HEK293 (cell line): Measurements from ENCODE around the gene LDB1.
A peak's percentile ranks its signal among the peaks of the same experiment; 100 is the strongest.

Experiments used
- CTCF ChIA-PET: fragments of 350-600 bp; formaldehyde crosslinking; extraction: SDS; loops from one replicate; lab custom pipeline; 2021; ENCODE audit warnings: antibody characterized with exemption; lab: Yijun Ruan, JAX
- POLR2A ChIA-PET: fragments of 300-600 bp; formaldehyde crosslinking; extraction: SDS; loops from one replicate; lab custom pipeline; 2020; ENCODE audit warnings: antibody characterized with exemption, inconsistent platforms; lab: Yijun Ruan, JAX
- H3K27ac ChIP-seq: fragments of 200-500 bp; sonication (Bioruptor generic); 2 replicates; pipeline ENCODE4 v1.5.1; 2014; ENCODE audit warnings: low read depth, low read length, control low read depth, inconsistent platforms; ENCODE audit errors: extremely low read depth
- H3K36me3 ChIP-seq, 2 experiments: fragments of 200-500 bp in 1 of 2; sonication (Bioruptor generic) in 1 of 2; 1 replicate in 1 of 2; 2 replicates in 1 of 2; pipeline ENCODE4 v1.5.1; 2014 to 2017; ENCODE audit warnings: inconsistent platforms in 2 of 2, low read length in 2 of 2; ENCODE audit not compliant: control insufficient read depth in 2 of 2, insufficient read depth in 1 of 2
- H3K4me1 ChIP-seq: fragments of 200-500 bp; sonication (Bioruptor generic); 2 replicates; pipeline ENCODE4 v1.5.1; 2014; ENCODE audit warnings: mild to moderate bottlenecking, low read length, inconsistent platforms; ENCODE audit not compliant: control insufficient read depth, insufficient read depth
- H3K4me3 ChIP-seq: 2 replicates; pipeline ENCODE4 v1.5.1; 2011; ENCODE audit warnings: low read depth, mild to moderate bottlenecking, control low read depth, low read length, moderate library complexity
- H3K9me3 ChIP-seq: fragments of 200-500 bp; sonication (Bioruptor generic); 2 replicates; pipeline ENCODE4 v1.5.1; 2014; ENCODE audit warnings: low read depth, low read length, inconsistent platforms; ENCODE audit not compliant: control insufficient read depth, insufficient read depth
- BCL11B ChIP-seq: fragments of 450-650 bp; formaldehyde crosslinking; IDR thresholded peaks from 2 replicates; pipeline ENCODE4 v1.5.1; 2016; ENCODE audit warnings: low read depth, missing biosample characterization, missing genetic modification characterization
- IKZF3 ChIP-seq: fragments of 450-650 bp; IDR thresholded peaks from 2 replicates; pipeline ENCODE4 v1.5.0; 2018; ENCODE audit warnings: missing biosample characterization, mild to moderate bottlenecking, missing genetic modification characterization, moderate library complexity
- KLF10 ChIP-seq: fragments of 450-650 bp; IDR thresholded peaks from 2 replicates; pipeline ENCODE4 v1.5.1; 2018; ENCODE audit warnings: missing biosample characterization, mild to moderate bottlenecking, missing genetic modification characterization
- MEIS1 ChIP-seq: sonication (generic); formaldehyde crosslinking; IDR thresholded peaks from 2 replicates; pipeline ENCODE4 v1.8.1; 2022; ENCODE audit warnings: missing genetic modification reagents, mild to moderate bottlenecking, borderline replicate concordance
- SALL2 ChIP-seq: fragments of 450-650 bp; formaldehyde crosslinking; IDR thresholded peaks from 2 replicates; pipeline ENCODE4 v1.5.0; 2017; ENCODE audit warnings: missing biosample characterization, mild to moderate bottlenecking, missing genetic modification characterization, borderline replicate concordance
- WT1 ChIP-seq: fragments of 450-650 bp; formaldehyde crosslinking; IDR thresholded peaks from 2 replicates; pipeline ENCODE4 v1.5.1; 2016; ENCODE audit warnings: missing biosample characterization, missing genetic modification characterization
- ZBTB11 ChIP-seq: fragments of 450-650 bp; formaldehyde crosslinking; conservative IDR thresholded peaks from 2 replicates; pipeline ENCODE4 v1.5.1; 2016; ENCODE audit warnings: low read depth, missing biosample characterization, missing genetic modification characterization
- ZBTB17 ChIP-seq: fragments of 450-650 bp; formaldehyde crosslinking; IDR thresholded peaks from 2 replicates; pipeline ENCODE4 v1.5.1; 2016; ENCODE audit warnings: missing biosample characterization, missing genetic modification characterization
- ZNF140 ChIP-seq: fragments of 450-650 bp; formaldehyde crosslinking; IDR thresholded peaks from 2 replicates; pipeline ENCODE4 v1.5.1; 2016; ENCODE audit warnings: missing biosample characterization, missing genetic modification characterization
- ZNF146 ChIP-seq: fragments of 450-650 bp; formaldehyde crosslinking; IDR thresholded peaks from 2 replicates; pipeline ENCODE4 v1.5.1; 2016; ENCODE audit warnings: missing biosample characterization, missing genetic modification characterization
- ZNF266 ChIP-seq: fragments of 450-650 bp; formaldehyde crosslinking; IDR thresholded peaks from 2 replicates; pipeline ENCODE4 v1.5.1; 2016; ENCODE audit warnings: missing biosample characterization, missing genetic modification characterization, low read depth
- ZNF311 ChIP-seq: fragments of 450-650 bp; formaldehyde crosslinking; IDR thresholded peaks from 2 replicates; pipeline ENCODE4 v1.5.1; 2017; ENCODE audit warnings: missing biosample characterization, missing genetic modification characterization, borderline replicate concordance
- ZNF423 ChIP-seq: fragments of 450-650 bp; formaldehyde crosslinking; IDR thresholded peaks from 2 replicates; pipeline ENCODE4 v1.5.1; 2016; ENCODE audit warnings: missing biosample characterization, missing genetic modification characterization
- ZNF426 ChIP-seq: fragments of 450-650 bp; formaldehyde crosslinking; IDR thresholded peaks from 2 replicates; pipeline ENCODE4 v1.5.1; 2017; ENCODE audit warnings: missing biosample characterization, missing genetic modification characterization, mild to moderate bottlenecking, inconsistent platforms, moderate library complexity
- ZNF544 ChIP-seq: fragments of 450-650 bp; formaldehyde crosslinking; IDR thresholded peaks from 2 replicates; pipeline ENCODE4 v1.5.0; 2017; ENCODE audit warnings: missing biosample characterization, missing genetic modification characterization
- ZNF555 ChIP-seq: fragments of 450-650 bp; formaldehyde crosslinking; conservative IDR thresholded peaks from 2 replicates; pipeline ENCODE4 v1.5.1; 2017; ENCODE audit warnings: missing biosample characterization, mild to moderate bottlenecking, missing genetic modification characterization, inconsistent platforms
- ZNF561 ChIP-seq: fragments of 450-650 bp; IDR thresholded peaks from 2 replicates; pipeline ENCODE4 v1.5.1; 2018; ENCODE audit warnings: missing biosample characterization, missing genetic modification characterization, borderline replicate concordance
- ZNF600 ChIP-seq: fragments of 450-650 bp; formaldehyde crosslinking; IDR thresholded peaks from 2 replicates; pipeline ENCODE4 v1.5.1; 2016; ENCODE audit warnings: missing biosample characterization, missing genetic modification characterization
- ZNF660 ChIP-seq: fragments of 450-650 bp; IDR thresholded peaks from 2 replicates; pipeline ENCODE4 v1.5.1; 2018; ENCODE audit warnings: missing biosample characterization, mild to moderate bottlenecking, missing genetic modification characterization
- ZNF677 ChIP-seq: fragments of 450-650 bp; IDR thresholded peaks from 2 replicates; pipeline ENCODE4 v1.5.0; 2018; ENCODE audit warnings: missing biosample characterization, mild to moderate bottlenecking, missing genetic modification characterization, moderate library complexity
- ZNF776 ChIP-seq: fragments of 450-650 bp; formaldehyde crosslinking; IDR thresholded peaks from 2 replicates; pipeline ENCODE4 v1.5.0; 2017; ENCODE audit warnings: missing biosample characterization, missing genetic modification characterization, borderline replicate concordance
- ZNF791 ChIP-seq: fragments of 450-650 bp; formaldehyde crosslinking; IDR thresholded peaks from 2 replicates; pipeline ENCODE4 v1.5.1; 2016; ENCODE audit warnings: missing biosample characterization, missing genetic modification characterization
- TF ChIP-seq, protein P1 (sequence below): fragments of 450-650 bp; IDR thresholded peaks from 2 replicates; pipeline ENCODE4 v1.5.1; 2018; ENCODE audit warnings: missing biosample characterization, mild to moderate bottlenecking, missing genetic modification characterization
- TF ChIP-seq, protein P2 (sequence below): fragments of 450-650 bp; formaldehyde crosslinking; IDR thresholded peaks from 2 replicates; pipeline ENCODE4 v1.5.1; 2017; ENCODE audit warnings: missing biosample characterization, mild to moderate bottlenecking, missing genetic modification characterization, moderate library complexity

The LDB1 gene

DNA sequence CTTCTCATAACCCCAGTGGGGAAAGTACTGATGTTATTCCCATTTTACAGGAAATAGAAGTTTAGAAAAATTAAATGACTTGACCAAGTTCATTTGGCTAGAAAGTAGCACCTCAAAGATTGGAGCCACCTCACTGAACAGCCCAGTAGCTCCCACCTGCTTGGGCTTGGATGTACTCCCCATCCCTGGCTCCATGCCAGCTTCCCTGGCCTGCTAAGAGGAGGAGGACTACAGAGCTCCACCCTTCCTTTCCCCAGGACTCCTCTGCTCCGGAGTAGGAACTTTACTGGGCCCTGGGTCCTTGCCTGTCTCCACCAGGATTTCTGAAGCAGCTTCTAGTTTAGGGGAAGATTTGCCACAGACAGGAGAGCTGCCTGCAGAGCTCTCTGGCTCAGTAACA lies 52.0 kb downstream of the LDB1 start:
- CTCF ChIA-PET, result interaction anchor here (0.8 to 3.6 kb wide), 7 partner anchors 12 to 287 kb away, joined by 3 to 16 read pairs (median 5); partner anchors contain the start of gene ARMH3
- Histone ChIP-seq H3K27ac (peak overlapping the region; percentile 22; the same call in 1 of the 2 replicates), H3K36me3 (peaks cover 0 to 21% of the 10 kb centered on the region in 2 experiments; a peak in 2 of 3 replicates), H3K4me3 (no peak overlapping the region), H3K4me1 (peaks cover 8% of the 10 kb centered on the region), H3K9me3 (no peaks in the 10 kb centered on the region)
- peak; percentile 33; the same call in 1 of the 2 replicates for TF ChIP-seq KLF10
- no peak for TF ChIP-seq ZNF423 (tag by site-specific recombination)
- TF ChIP-seq ZNF791 (tag by site-specific recombination), result no peak
- TF ChIP-seq ZNF140 (tag by site-specific recombination), result no peak
- TF ChIP-seq ZNF426 (tag by site-specific recombination), result no peak
- TF ChIP-seq, protein P1, sequence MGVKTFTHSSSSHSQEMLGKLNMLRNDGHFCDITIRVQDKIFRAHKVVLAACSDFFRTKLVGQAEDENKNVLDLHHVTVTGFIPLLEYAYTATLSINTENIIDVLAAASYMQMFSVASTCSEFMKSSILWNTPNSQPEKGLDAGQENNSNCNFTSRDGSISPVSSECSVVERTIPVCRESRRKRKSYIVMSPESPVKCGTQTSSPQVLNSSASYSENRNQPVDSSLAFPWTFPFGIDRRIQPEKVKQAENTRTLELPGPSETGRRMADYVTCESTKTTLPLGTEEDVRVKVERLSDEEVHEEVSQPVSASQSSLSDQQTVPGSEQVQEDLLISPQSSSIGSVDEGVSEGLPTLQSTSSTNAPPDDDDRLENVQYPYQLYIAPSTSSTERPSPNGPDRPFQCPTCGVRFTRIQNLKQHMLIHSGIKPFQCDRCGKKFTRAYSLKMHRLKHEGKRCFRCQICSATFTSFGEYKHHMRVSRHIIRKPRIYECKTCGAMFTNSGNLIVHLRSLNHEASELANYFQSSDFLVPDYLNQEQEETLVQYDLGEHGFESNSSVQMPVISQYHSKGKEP (tag by site-specific recombination), result 0 out of 2 replicates have a peak, but pooled peaks have one; percentile 49
- TF ChIP-seq ZBTB11, result no peak
- TF ChIP-seq ZNF544 (tag by site-specific recombination), result no peak
- no peak for TF ChIP-seq ZNF677
- TF ChIP-seq ZNF776, result no peak
- TF ChIP-seq ZNF266 (tag by site-specific recombination), result no peak
- TF ChIP-seq IKZF3 (tag by site-specific recombination), result 0 out of 2 replicates have a peak, but pooled peaks have one; percentile 16
- TF ChIP-seq ZNF311, result no peak
- TF ChIP-seq MEIS1 (CRISPR knock-in tag), result no peak
- TF ChIP-seq BCL11B (tag by site-specific recombination), result no peak
- TF ChIP-seq, protein P2, sequence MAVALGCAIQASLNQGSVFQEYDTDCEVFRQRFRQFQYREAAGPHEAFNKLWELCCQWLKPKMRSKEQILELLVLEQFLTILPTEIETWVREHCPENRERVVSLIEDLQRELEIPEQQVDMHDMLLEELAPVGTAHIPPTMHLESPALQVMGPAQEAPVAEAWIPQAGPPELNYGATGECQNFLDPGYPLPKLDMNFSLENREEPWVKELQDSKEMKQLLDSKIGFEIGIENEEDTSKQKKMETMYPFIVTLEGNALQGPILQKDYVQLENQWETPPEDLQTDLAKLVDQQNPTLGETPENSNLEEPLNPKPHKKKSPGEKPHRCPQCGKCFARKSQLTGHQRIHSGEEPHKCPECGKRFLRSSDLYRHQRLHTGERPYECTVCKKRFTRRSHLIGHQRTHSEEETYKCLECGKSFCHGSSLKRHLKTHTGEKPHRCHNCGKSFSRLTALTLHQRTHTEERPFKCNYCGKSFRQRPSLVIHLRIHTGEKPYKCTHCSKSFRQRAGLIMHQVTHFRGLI (tag by site-specific recombination), result peak; percentile 80; the same call in 1 of the 2 replicates
- TF ChIP-seq ZNF660 (tag by site-specific recombination), result 0 out of 2 replicates have a peak, but pooled peaks have one; percentile 55
- no peak for TF ChIP-seq SALL2
- no peak for TF ChIP-seq ZNF555 (tag by site-specific recombination)
- no peak for TF ChIP-seq ZNF146 (tag by site-specific recombination)
- 0 out of 2 replicates have a peak, but pooled peaks have one; percentile 30 for TF ChIP-seq ZBTB17 (tag by site-specific recombination)
- TF ChIP-seq WT1 (tag by site-specific recombination), result peak; percentile 18; the same call in 1 of the 2 replicates
- TF ChIP-seq ZNF600 (tag by site-specific recombination), result peak; percentile 51; the same call in 1 of the 2 replicates
- TF ChIP-seq ZNF561, result peak; percentile 66; the same call in 1 of the 2 replicates
- POLR2A ChIA-PET, result interaction anchor here (0.6 to 1.9 kb wide), 8 partner anchors 9 to 227 kb away, joined by 3 to 9 read pairs (median 4); partner anchors contain the start of gene ARMH3
